HepG2 (cell line): Measurements from ENCODE around the gene SFXN5. TPM values are rescaled to one million over a fixed set of nuclear protein-coding genes. Genes with fewer than 3 reads are reported as not detected.
A peak's percentile ranks its signal among the peaks of the same experiment; 100 is the strongest.

ENCODE experiments used
- ATAC-seq: fragments of 200-7000 bp; cut with Tn5 transposase; 3 replicates; pipeline ENCODE4 v1.9.1; 2020; ENCODE audit warnings: mild to moderate bottlenecking, moderate library complexity
- BruUV-seq: library from RNA; stranded (reverse); fragments of 400-500 nt; replicated peaks from 2 replicates; lab custom pipeline; 2021; lab: Mats Ljungman, UMichigan
- CTCF ChIA-PET: fragments of 300-600 bp; formaldehyde crosslinking; extraction: SDS; loops from one replicate; lab custom pipeline; 2021; ENCODE audit warnings: low total read pairs, inconsistent platforms, low intra/inter-chr PET ratio; lab: Yijun Ruan, JAX
- POLR2A ChIA-PET: fragments of 350-600 bp; sonication (Branson Sonifier 250); formaldehyde crosslinking; loops from one replicate; lab custom pipeline; 2020; ENCODE audit warnings: antibody characterized with exemption, inconsistent platforms; lab: Yijun Ruan, JAX
- DNase-seq: peaks from one replicate; pipeline ENCODE4 v3.0.0-alpha.2; 2015; ENCODE audit warnings: low spot score
- FAIRE-seq: peaks from 3 replicates; lab custom pipeline; 2011; peaks lifted over from hg19 to GRCh38; lab: Jason Lieb, UNC
- H2AFZ ChIP-seq: one replicate; pipeline ENCODE4 v1.6.1; 2011; ENCODE audit warnings: low read length, inconsistent platforms
- H3K27ac ChIP-seq: fragments of 300-600 bp; 3 replicates; pipeline ENCODE4 v1.8.0; 2011; ENCODE audit warnings: mixed run types, mild to moderate bottlenecking, mixed read lengths, low read length, inconsistent platforms; ENCODE audit not compliant: insufficient read depth; ENCODE audit errors: extremely low read length
- H3K27me3 ChIP-seq, 2 experiments: fragments of 200-600 bp in 1 of 2; 2 replicates in 1 of 2; 3 replicates in 1 of 2; pipeline versions ENCODE4 v1.6.0 to v1.8.0; 2011; ENCODE audit warnings: low read length in 2 of 2, mild to moderate bottlenecking in 2 of 2, moderate library complexity in 2 of 2, inconsistent platforms in 1 of 2; ENCODE audit not compliant: insufficient read depth in 2 of 2, control insufficient read depth in 1 of 2
- H3K36me3 ChIP-seq, 2 experiments: fragments of 200-600 bp in 1 of 2; replicated peaks in 1 of 2; 2 replicates in 1 of 2; 3 replicates in 1 of 2; pipeline versions ENCODE4 v1.5.1 to v1.8.0; 2011; ENCODE audit warnings: low read length in 2 of 2, inconsistent platforms in 1 of 2; ENCODE audit not compliant: insufficient read depth in 2 of 2, control insufficient read depth in 1 of 2
- H3K4me1 ChIP-seq: 2 replicates; pipeline ENCODE4 v1.5.1; 2012; ENCODE audit warnings: low read length, inconsistent platforms; ENCODE audit not compliant: insufficient read depth
- H3K4me2 ChIP-seq: 2 replicates; pipeline ENCODE4 v1.6.0; 2011; ENCODE audit warnings: low read depth, low read length, inconsistent platforms
- H3K4me3 ChIP-seq, 3 experiments: fragments of 200-600 bp in 1 of 3; sonication (generic), shearing (Covaris generic) in 1 of 3; replicated peaks in 1 of 3; 2 replicates each; pipeline ENCODE4 v1.5.1; 2011 to 2016; ENCODE audit warnings: low read length in 3 of 3, inconsistent platforms in 2 of 3, low read depth in 2 of 3, mild to moderate bottlenecking in 2 of 3, control low read depth in 1 of 3, mixed read lengths in 1 of 3; ENCODE audit not compliant: insufficient read depth in 1 of 3
- H3K79me2 ChIP-seq: one replicate; pipeline ENCODE4 v1.6.1; 2011; ENCODE audit warnings: low read length, inconsistent platforms; ENCODE audit not compliant: insufficient read depth
- H3K9ac ChIP-seq: 2 replicates; pipeline ENCODE4 v1.6.0; 2011; ENCODE audit warnings: mild to moderate bottlenecking, low read depth, low read length, inconsistent platforms; ENCODE audit not compliant: insufficient read depth
- H3K9me3 ChIP-seq: 2 replicates; pipeline ENCODE4 v1.5.1; 2012; ENCODE audit warnings: mild to moderate bottlenecking, low read length
- H4K20me1 ChIP-seq: 2 replicates; pipeline ENCODE4 v1.6.0; 2011; ENCODE audit warnings: inconsistent platforms, mild to moderate bottlenecking, low read length, moderate library complexity; ENCODE audit not compliant: insufficient read depth
- ASH2L ChIP-seq: fragments of 300-600, 200-600 bp; sonication (generic); IDR thresholded peaks from 2 replicates; pipeline ENCODE4 v1.7.0; 2017; ENCODE audit warnings: low read depth, mild to moderate bottlenecking, moderate library complexity, mixed read lengths, low read length; ENCODE audit not compliant: insufficient read length
- CHCHD3 ChIP-seq: sonication (generic); formaldehyde crosslinking; IDR thresholded peaks from 2 replicates; pipeline ENCODE4 v1.8.0; 2022; ENCODE audit warnings: mild to moderate bottlenecking, missing genetic modification reagents, moderate library complexity
- HNRNPK ChIP-seq: fragments of 200-400 bp; formaldehyde crosslinking; IDR thresholded peaks from 2 replicates; pipeline ENCODE4 v1.6.1; 2018; ENCODE audit warnings: low read length, low read depth, moderate library complexity, mild to moderate bottlenecking; ENCODE audit not compliant: poor library complexity, severe bottlenecking
- HOXA3 ChIP-seq: sonication (generic); formaldehyde crosslinking; IDR thresholded peaks from 2 replicates; pipeline ENCODE4 v1.5.0; 2020; ENCODE audit warnings: missing genetic modification reagents
- MEIS2 ChIP-seq: sonication (generic); formaldehyde crosslinking; IDR thresholded peaks from 2 replicates; pipeline ENCODE4 v1.9.0; 2021; ENCODE audit warnings: mild to moderate bottlenecking, missing genetic modification reagents
- NFAT5 ChIP-seq: sonication (generic); formaldehyde crosslinking; IDR thresholded peaks from 2 replicates; pipeline ENCODE4 v1.4.0; 2020; ENCODE audit warnings: missing genetic modification reagents
- RAD21 ChIP-seq: fragments of 450-650 bp; formaldehyde crosslinking; IDR thresholded peaks from 2 replicates; pipeline ENCODE4 v1.5.0; 2020; ENCODE audit warnings: mild to moderate bottlenecking
- STAT5B ChIP-seq: sonication (generic); formaldehyde crosslinking; IDR thresholded peaks from 2 replicates; pipeline ENCODE4 v1.4.0; 2020; ENCODE audit warnings: missing genetic modification reagents
- ZBTB14 ChIP-seq: sonication (generic); formaldehyde crosslinking; IDR thresholded peaks from 2 replicates; pipeline ENCODE4 v1.4.0; 2020; ENCODE audit warnings: missing genetic modification reagents
- ZEB1 ChIP-seq: IDR thresholded peaks from 2 replicates; pipeline ENCODE4 v1.6.1; 2012; ENCODE audit warnings: mild to moderate bottlenecking, low read depth, inconsistent platforms; ENCODE audit not compliant: insufficient replicate concordance
- ZNF121 ChIP-seq: sonication (generic); formaldehyde crosslinking; IDR thresholded peaks from 2 replicates; pipeline ENCODE4 v1.5.0; 2020; ENCODE audit warnings: mild to moderate bottlenecking, missing genetic modification reagents
- ZNF274 ChIP-seq: sonication (generic); formaldehyde crosslinking; IDR thresholded peaks from 2 replicates; pipeline ENCODE4 v1.5.1; 2020; ENCODE audit warnings: mild to moderate bottlenecking, missing genetic modification reagents
- ZNF800 ChIP-seq: sonication (generic); formaldehyde crosslinking; IDR thresholded peaks from 2 replicates; pipeline ENCODE4 v1.4.0; 2020; ENCODE audit warnings: missing genetic modification reagents
- ZSCAN12 ChIP-seq: sonication (generic); formaldehyde crosslinking; IDR thresholded peaks from 2 replicates; pipeline ENCODE4 v1.9.0; 2021; ENCODE audit warnings: mild to moderate bottlenecking, missing genetic modification reagents
- ZSCAN29 ChIP-seq: sonication (generic); formaldehyde crosslinking; conservative IDR thresholded peaks from 2 replicates; pipeline ENCODE4 v1.4.0; 2020; ENCODE audit warnings: mild to moderate bottlenecking, missing genetic modification reagents
- WGBS: methylation state at CpG from one replicate; pipeline ENCODE4 v1.1.6; 2017; ENCODE audit warnings: low lambda C conversion rate; 5-methylcytosine and 5-hydroxymethylcytosine counted together
- in situ Hi-C: cut with HindIII; loops from 2 replicates; pipeline ENCODE4 v1.10.0; 2017; ENCODE audit warnings: low pct_unique_long_range_greater_than_20kb; ENCODE audit not compliant: extremely low pct_ligation_motif_present
- intact Hi-C: fragments of 100-400 bp; cut with micrococcal nuclease; formaldehyde crosslinking; loops from one replicate; pipeline ENCODE4 v1.10.0; 2022; ENCODE audit not compliant: unreplicated experiment
- polyA plus RNA-seq, 8 experiments: library from polyadenylated mRNA; depleted of rRNA in 3 of 8; stranded (reverse) in 7 of 8; unstranded in 1 of 8; fragments of >200 nt; fragmentation: Illumina TruSeq in 4 of 8; extraction: Trizol in 4 of 8; gene quantifications; 2 replicates each; pipeline versions ENCODE4 v1.2.1 to v1.2.3, GENCODE V29; 2011 to 2016; ENCODE audit warnings: low read depth in 4 of 8, missing spikeins in 1 of 8, mixed read lengths in 1 of 8; ENCODE audit not compliant: insufficient read depth in 1 of 8
- total RNA-seq, 5 experiments: library from RNA; depleted of rRNA; stranded (reverse); fragments of >200 nt; fragmentation: Illumina TruSeq; extraction: Trizol; gene quantifications; 2 replicates each; pipeline ENCODE4 v1.2.3, GENCODE V29; 2016; ENCODE audit warnings: low read depth in 1 of 5

The SFXN5 gene
- total and polyA plus RNA-seq, 2 of the 13 experiments (the other 11 are each of a cell fraction or from before 2014, with no cell fraction given), result 34.9 to 37.4 TPM

DNA sequence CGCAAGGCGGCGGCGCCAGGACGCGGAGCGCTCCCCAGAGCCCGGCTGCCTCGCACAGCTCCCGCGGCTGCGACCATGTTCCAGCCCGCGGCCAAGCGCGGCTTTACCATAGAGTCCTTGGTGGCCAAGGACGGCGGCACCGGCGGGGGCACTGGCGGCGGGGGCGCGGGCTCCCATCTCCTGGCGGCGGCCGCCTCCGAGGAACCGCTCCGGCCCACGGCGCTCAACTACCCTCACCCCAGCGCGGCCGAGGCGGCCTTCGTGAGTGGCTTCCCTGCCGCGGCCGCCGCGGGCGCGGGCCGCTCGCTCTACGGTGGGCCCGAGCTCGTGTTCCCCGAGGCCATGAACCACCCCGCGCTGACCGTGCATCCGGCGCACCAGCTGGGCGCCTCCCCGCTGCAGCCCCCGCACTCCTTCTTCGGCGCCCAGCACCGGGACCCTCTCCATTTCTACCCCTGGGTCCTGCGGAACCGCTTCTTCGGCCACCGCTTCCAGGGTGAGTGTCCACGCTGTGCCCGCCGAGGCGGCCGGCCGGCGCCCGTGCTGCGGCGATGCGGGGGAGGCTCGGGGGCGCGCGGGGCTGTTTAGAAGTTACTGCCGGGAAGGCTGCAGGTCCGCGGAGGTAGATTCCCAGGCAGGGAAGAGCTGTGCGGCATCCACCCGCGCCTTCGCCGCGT lies 153.5 kb downstream of the SFXN5 start:
- Histone ChIP-seq H3K9ac (peak overlapping the region; percentile 25; the same call in 1 of the 2 replicates), H3K4me1 (peaks cover 41% of the 10 kb centered on the region), H3K4me3 (peak overlapping the region; percentile 64 to 83 (median 69); a peak in 5 of 6 replicates), H3K27me3 (peaks cover 15 to 91% of the 10 kb centered on the region in 2 experiments), H3K79me2 (no peaks in the 10 kb centered on the region), H3K9me3 (no peaks in the 10 kb centered on the region), H3K4me2 (peak overlapping the region; percentile 100), H4K20me1 (no peaks in the 10 kb centered on the region; the same call in 1 of the 2 replicates), H3K36me3 (no peaks in the 10 kb centered on the region), H2AFZ (no peak overlapping the region), H3K27ac (no peak overlapping the region)
- intact Hi-C loops, result loop anchor here (1.0 kb wide), 1 partner anchor 31 kb away; the partner anchor contains the start of gene SPR
- CTCF ChIA-PET, result interaction anchor here (1.2 kb wide), 1 partner anchor 31 kb away, joined by 3 read pairs; the partner anchor contains the start of gene SPR
- FAIRE-seq, result no peak
- in situ Hi-C loops, result no loop called here
- POLR2A ChIA-PET, result interaction anchor here (1.0 to 3.0 kb wide), 4 partner anchors 17 to 31 kb away, joined by 4 to 13 read pairs (median 6); partner anchors contain the start of gene SPR
- peak; percentile 21 for ATAC-seq
- WGBS, result 2% methylated on average over 45 of the region's 89 CpGs
- no peak for DNase-seq
- BruUV-seq, result no TSS peak
- TF ChIP-seq ZSCAN12, result peak; percentile 65; the same call in 1 of the 2 replicates
- TF ChIP-seq STAT5B (CRISPR knock-in tag), result no peak
- TF ChIP-seq ZNF274 (CRISPR knock-in tag), result 0 out of 2 replicates have a peak, but pooled peaks have one; percentile 35
- peak; percentile 10 for TF ChIP-seq ZEB1
- peak; percentile 97 for TF ChIP-seq ZNF800 (CRISPR knock-in tag)
- TF ChIP-seq HOXA3, result no peak
- no peak for TF ChIP-seq RAD21
- TF ChIP-seq ZNF121 (CRISPR knock-in tag), result 0 out of 2 replicates have a peak, but pooled peaks have one; percentile 6
- peak; percentile 74; the same call in 1 of the 2 replicates for TF ChIP-seq NFAT5
- TF ChIP-seq ZSCAN29, result 0 out of 2 replicates have a peak, but pooled peaks have one; percentile 34
- 0 out of 2 replicates have a peak, but pooled peaks have one; percentile 51 for TF ChIP-seq CHCHD3
- 0 out of 2 replicates have a peak, but pooled peaks have one; percentile 54 for TF ChIP-seq ZBTB14
- TF ChIP-seq HNRNPK, result peak; percentile 34
- TF ChIP-seq MEIS2 (CRISPR knock-in tag), result 0 out of 2 replicates have a peak, but pooled peaks have one; percentile 42
- TF ChIP-seq ASH2L, result no peak
